Neuronal stem cell (in vitro differentiated cells): Measurements from ENCODE around the gene ZNF226.

ENCODE experiments used
- DNase-seq: peaks from one replicate; pipeline ENCODE4 v3.0.0-alpha.2; 2013; ENCODE audit warnings: low spot score
- H2AFZ ChIP-seq: one replicate; pipeline ENCODE4 v1.6.1; 2013; ENCODE audit warnings: mild to moderate bottlenecking, low read length, inconsistent platforms
- H2AK5ac ChIP-seq: 2 replicates; pipeline ENCODE4 v1.6.1; 2013; ENCODE audit warnings: low read depth, mild to moderate bottlenecking, inconsistent platforms, low read length, moderate library complexity, mixed read lengths
- H2BK120ac ChIP-seq: 2 replicates; pipeline ENCODE4 v1.6.1; 2013; ENCODE audit warnings: low read depth, mild to moderate bottlenecking, inconsistent platforms, low read length, moderate library complexity, mixed read lengths
- H2BK12ac ChIP-seq: one replicate; pipeline ENCODE4 v1.6.1; 2013; ENCODE audit warnings: low read length, inconsistent platforms
- H2BK15ac ChIP-seq: 2 replicates; pipeline ENCODE4 v1.6.1; 2013; ENCODE audit warnings: mild to moderate bottlenecking, low read length, inconsistent platforms, mixed read lengths
- H2BK5ac ChIP-seq: one replicate; pipeline ENCODE4 v1.6.1; 2013; ENCODE audit warnings: inconsistent platforms, mild to moderate bottlenecking, low read length, moderate library complexity
- H3K14ac ChIP-seq: one replicate; pipeline ENCODE4 v1.6.1; 2013; ENCODE audit warnings: low read length, inconsistent platforms
- H3K18ac ChIP-seq: 2 replicates; pipeline ENCODE4 v1.6.1; 2013; ENCODE audit warnings: low read length, inconsistent platforms
- H3K23ac ChIP-seq: 2 replicates; pipeline ENCODE4 v1.6.1; 2013; ENCODE audit warnings: low read depth, mild to moderate bottlenecking, mixed read lengths, low read length, inconsistent platforms; ENCODE audit not compliant: poor library complexity
- H3K27ac ChIP-seq: replicated peaks from 3 replicates; pipeline ENCODE4 v1.5.1; 2013; ENCODE audit warnings: low read length, inconsistent platforms
- H3K27me3 ChIP-seq, 3 experiments: 2 replicates each; pipeline ENCODE4 v1.6.1; 2013; ENCODE audit warnings: low read length in 3 of 3, mild to moderate bottlenecking in 2 of 3, inconsistent platforms in 1 of 3, low read depth in 1 of 3, mixed read lengths in 1 of 3, moderate library complexity in 1 of 3; ENCODE audit not compliant: control insufficient read depth in 3 of 3, insufficient read depth in 3 of 3
- H3K36me3 ChIP-seq, 2 donors: replicated peaks in 1 of 2; 2 replicates each; pipeline ENCODE4 v1.6.1; 2013; ENCODE audit warnings: low read length in 2 of 2; ENCODE audit not compliant: control insufficient read depth in 2 of 2, insufficient read depth in 2 of 2
- H3K4ac ChIP-seq: 2 replicates; pipeline ENCODE4 v1.6.1; 2013; ENCODE audit warnings: inconsistent platforms, mild to moderate bottlenecking, low read length, moderate library complexity
- H3K4me1 ChIP-seq, 2 donors: 1 replicate in 1 of 2; 2 replicates in 1 of 2; pipeline ENCODE4 v1.6.1; 2013; ENCODE audit warnings: low read length in 2 of 2, low read depth in 1 of 2; ENCODE audit not compliant: control insufficient read depth in 2 of 2, insufficient read depth in 1 of 2
- H3K4me2 ChIP-seq: one replicate; pipeline ENCODE4 v1.6.1; 2013; ENCODE audit warnings: mild to moderate bottlenecking, low read length, inconsistent platforms; ENCODE audit not compliant: insufficient read depth, poor library complexity, severe bottlenecking
- H3K4me3 ChIP-seq, 2 donors: 2 replicates each; pipeline ENCODE4 v1.5.1; 2013; ENCODE audit warnings: low read length in 2 of 2, mild to moderate bottlenecking in 2 of 2, inconsistent platforms in 1 of 2, moderate library complexity in 1 of 2
- H3K79me1 ChIP-seq: one replicate; pipeline ENCODE4 v1.6.1; 2013; ENCODE audit warnings: low read depth, mild to moderate bottlenecking, inconsistent platforms, low read length, moderate library complexity
- H3K9ac ChIP-seq: one replicate; pipeline ENCODE4 v1.6.1; 2013; ENCODE audit warnings: mild to moderate bottlenecking, low read depth, low read length, inconsistent platforms; ENCODE audit not compliant: poor library complexity
- H3K9me3 ChIP-seq, 2 donors: replicated peaks in 1 of 2; 2 replicates each; pipeline versions ENCODE3 to v1.6.1; 2013; ENCODE audit warnings: low read length in 2 of 2, mild to moderate bottlenecking in 2 of 2, inconsistent platforms in 1 of 2, low read depth in 1 of 2, mixed read lengths in 1 of 2, moderate library complexity in 1 of 2; ENCODE audit not compliant: control insufficient read depth in 2 of 2, insufficient read depth in 1 of 2
- H4K8ac ChIP-seq: one replicate; pipeline ENCODE4 v1.6.1; 2013; ENCODE audit warnings: low read depth, mild to moderate bottlenecking, inconsistent platforms, low read length, moderate library complexity
- H4K91ac ChIP-seq: one replicate; pipeline ENCODE4 v1.6.1; 2013; ENCODE audit warnings: low read length, low read depth, mild to moderate bottlenecking, inconsistent platforms; ENCODE audit not compliant: poor library complexity
- WGBS, 2 donors: extraction: QIAGEN DNeasy Blood & Tissue Kit; methylation state at CpG; one replicate each; pipeline ENCODE4 v1.1.7; 2013; ENCODE audit warnings: missing lambda C conversion rate in 2 of 2, mixed read lengths in 1 of 2; ENCODE audit not compliant: insufficient read length in 2 of 2, insufficient replicate concordance in 1 of 2; ENCODE audit errors: extremely low coverage in 2 of 2; 5-methylcytosine and 5-hydroxymethylcytosine counted together

The ZNF226 gene

GRCh38 chr19:44176590-44176989, 11.7 kb downstream of the ZNF226 start:
- H2BK15ac ChIP-seq = no peak overlapping the region
- H3K14ac ChIP-seq = no peak overlapping the region
- H3K18ac ChIP-seq = no peak overlapping the region
- H3K79me1 ChIP-seq = no peaks in the 10 kb centered on the region
- no peak overlapping the region for H2AFZ ChIP-seq
- H3K27ac ChIP-seq = no peak overlapping the region
- no peak overlapping the region for H2BK12ac ChIP-seq
- no peak overlapping the region for H3K4me3 ChIP-seq
- no peak overlapping the region for H3K4me2 ChIP-seq
- no peaks in the 10 kb centered on the region for H3K4me1 ChIP-seq
- H4K8ac ChIP-seq = no peak overlapping the region
- no peak overlapping the region for H3K23ac ChIP-seq
- H2AK5ac ChIP-seq = no peak overlapping the region
- no peak overlapping the region for H2BK120ac ChIP-seq
- no peaks in the 10 kb centered on the region for H3K27me3 ChIP-seq
- H3K9me3 ChIP-seq = peaks cover 21 to 54% of the 10 kb centered on the region in 2 donors
- no peak for DNase-seq
- no peak overlapping the region for H4K91ac ChIP-seq
- H3K4ac ChIP-seq = no peak overlapping the region
- H3K9ac ChIP-seq = no peak overlapping the region
- no peak overlapping the region for H2BK5ac ChIP-seq
- no CpG with 5 or more reads among the region's 3 CpGs for WGBS, 2 donors
- peaks cover 38 to 67% of the 10 kb centered on the region in 2 donors for H3K36me3 ChIP-seq

DNA sequence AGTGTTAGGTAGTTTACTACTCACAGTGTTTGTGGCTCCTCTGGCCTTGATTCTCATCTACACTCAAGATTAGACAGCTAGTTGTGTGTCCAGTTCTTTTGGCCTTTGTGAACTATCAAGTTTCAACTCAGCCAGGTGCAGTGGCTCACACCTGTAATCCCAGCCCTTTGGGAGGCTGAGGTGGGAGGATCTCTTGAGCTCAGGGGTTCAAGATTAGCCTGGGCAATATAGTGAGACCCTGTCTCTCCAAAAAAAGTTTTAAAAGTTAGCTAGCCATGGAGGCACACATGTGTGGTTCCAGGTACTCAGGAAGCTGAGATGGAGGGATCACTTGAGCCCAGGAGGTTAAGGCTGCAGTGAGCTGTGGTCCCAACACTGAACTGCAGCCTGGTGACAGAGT, 16.1 kb downstream of the ZNF226 start:
- no peak overlapping the region for H3K4me2 ChIP-seq
- no peaks in the 10 kb centered on the region for H3K4me1 ChIP-seq
- H3K79me1 ChIP-seq = no peaks in the 10 kb centered on the region
- H2AK5ac ChIP-seq = no peak overlapping the region
- no peak overlapping the region for H2BK5ac ChIP-seq
- no peak overlapping the region for H4K91ac ChIP-seq
- H2BK12ac ChIP-seq = no peak overlapping the region
- H3K14ac ChIP-seq = no peak overlapping the region
- DNase-seq = no peak
- H4K8ac ChIP-seq = no peak overlapping the region
- no peak overlapping the region for H2AFZ ChIP-seq
- H2BK15ac ChIP-seq = no peak overlapping the region
- H3K9me3 ChIP-seq = peaks cover 16 to 24% of the 10 kb centered on the region in 2 donors
- no peaks in the 10 kb centered on the region for H3K27me3 ChIP-seq
- H3K27ac ChIP-seq = no peak overlapping the region
- peaks cover 14 to 23% of the 10 kb centered on the region in 2 donors for H3K36me3 ChIP-seq
- no peak overlapping the region for H2BK120ac ChIP-seq
- no peak overlapping the region for H3K23ac ChIP-seq
- H3K4me3 ChIP-seq = no peak overlapping the region
- H3K18ac ChIP-seq = no peak overlapping the region
- H3K4ac ChIP-seq = no peak overlapping the region
- no peak overlapping the region for H3K9ac ChIP-seq

- no peak overlapping the region for H4K91ac ChIP-seq
- no peak overlapping the region for H2AFZ ChIP-seq
- no CpG with 5 or more reads among the region's 10 CpGs for WGBS, 2 donors
- no peak overlapping the region for H3K4ac ChIP-seq
- DNase-seq = no peak
- H3K18ac ChIP-seq = no peak overlapping the region
- H2AK5ac ChIP-seq = no peak overlapping the region
- H3K27me3 ChIP-seq = no peaks in the 10 kb centered on the region
- no peak overlapping the region for H4K8ac ChIP-seq
- no peak overlapping the region for H3K4me3 ChIP-seq
- H3K9me3 ChIP-seq = peaks cover 7 to 12% of the 10 kb centered on the region in 2 donors
- no peak overlapping the region for H2BK15ac ChIP-seq
- no peak overlapping the region for H2BK12ac ChIP-seq
- H3K14ac ChIP-seq = no peak overlapping the region
- H3K79me1 ChIP-seq = no peaks in the 10 kb centered on the region
- H3K9ac ChIP-seq = no peak overlapping the region
- H3K27ac ChIP-seq = no peak overlapping the region
- no peak overlapping the region for H2BK120ac ChIP-seq
- H3K23ac ChIP-seq = no peak overlapping the region
- H3K4me2 ChIP-seq = no peak overlapping the region
- no peaks in the 10 kb centered on the region for H3K4me1 ChIP-seq
- H3K36me3 ChIP-seq = peaks cover 2 to 11% of the 10 kb centered on the region in 2 donors
- H2BK5ac ChIP-seq = no peak overlapping the region
These were observed 17.2 kb downstream of the ZNF226 start for GRCh38 chr19:44182145-44182544.

DNA sequence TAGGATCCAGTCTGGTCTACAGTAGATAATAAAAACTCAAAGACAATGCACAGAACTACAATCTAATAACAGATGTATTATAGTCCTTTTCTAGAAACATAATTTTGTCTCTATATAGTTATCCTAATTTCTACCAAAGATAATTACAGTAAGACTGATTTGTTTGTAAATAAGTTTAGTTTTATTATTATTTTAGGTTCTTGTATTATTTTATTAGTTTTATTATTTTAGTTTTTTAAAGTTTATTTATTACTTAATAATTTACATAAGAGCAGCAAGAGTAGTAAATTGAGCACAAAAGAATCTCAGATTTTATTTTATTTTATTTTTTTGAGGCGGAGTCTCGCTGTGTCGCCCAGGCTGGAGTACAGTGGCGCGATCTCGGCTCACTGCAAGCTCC, 25.1 kb downstream of the ZNF226 start:
- H3K14ac ChIP-seq = no peak overlapping the region
- no peaks in the 10 kb centered on the region for H3K36me3 ChIP-seq
- H2BK120ac ChIP-seq = no peak overlapping the region
- no peaks in the 10 kb centered on the region for H3K27me3 ChIP-seq
- H3K9me3 ChIP-seq = peaks cover 2 to 3% of the 10 kb centered on the region in 2 donors
- no peak overlapping the region for H2BK12ac ChIP-seq
- DNase-seq = no peak
- no CpG with 5 or more reads among the region's 6 CpGs for WGBS, 2 donors
- no peak overlapping the region for H2BK15ac ChIP-seq
- no peak overlapping the region for H3K23ac ChIP-seq
- H3K4ac ChIP-seq = no peak overlapping the region
- H3K27ac ChIP-seq = no peak overlapping the region
- no peak overlapping the region for H3K18ac ChIP-seq
- H2AK5ac ChIP-seq = no peak overlapping the region
- no peak overlapping the region for H3K4me3 ChIP-seq
- H3K4me1 ChIP-seq = no peaks in the 10 kb centered on the region
- no peak overlapping the region for H4K91ac ChIP-seq
- no peak overlapping the region for H3K4me2 ChIP-seq
- no peaks in the 10 kb centered on the region for H3K79me1 ChIP-seq
- H2AFZ ChIP-seq = no peak overlapping the region
- no peak overlapping the region for H3K9ac ChIP-seq
- H4K8ac ChIP-seq = no peak overlapping the region
- H2BK5ac ChIP-seq = no peak overlapping the region
